ENCODE results near the gene LIPG. TPM values are rescaled to one million over a fixed set of nuclear protein-coding genes. Genes with fewer than 3 reads are reported as not detected.

Gene LIPG
- total and polyA plus RNA-seq, 2 of the 13 experiments (the other 11 are each of a cell fraction or from before 2014, with no cell fraction given) = 0.96 to 10.8 TPM

GRCh38 chr18:49561289-49562193, at the start of gene LIPG (continued):
- TF ChIP-seq NFAT5 (CRISPR knock-in tag; IDR thresholded peaks at IDR 0.05) = 0 out of 2 replicates have a peak, but pooled peaks have one; percentile 25
- no peak for TF ChIP-seq RNF219 (CRISPR knock-in tag; IDR thresholded peaks at IDR 0.05)
- no peak; the same call in 1 of the 2 replicates for TF ChIP-seq ZBTB42 (CRISPR knock-in tag; IDR thresholded peaks at IDR 0.05)
- TF ChIP-seq ZNF720 (CRISPR knock-in tag; IDR thresholded peaks at IDR 0.05) = no peak
- TF ChIP-seq JUND (CRISPR knock-in tag; IDR thresholded peaks at IDR 0.05) = peak; percentile 26; the same call in 1 of the 2 replicates
- TF ChIP-seq ARID5B (CRISPR knock-in tag; IDR thresholded peaks at IDR 0.05) = no peak
- TF ChIP-seq CBX5 (CRISPR knock-in tag; IDR thresholded peaks at IDR 0.05; ENCODE audit: borderline replicate concordance) = no peak
- no peak for TF ChIP-seq NFIB (CRISPR knock-in tag; IDR thresholded peaks at IDR 0.05; ENCODE audit: borderline replicate concordance)
- TF ChIP-seq ZFX (CRISPR knock-in tag; IDR thresholded peaks at IDR 0.05; ENCODE audit: low read depth) = peak; percentile 31
- TF ChIP-seq ZUFSP (CRISPR knock-in tag; IDR thresholded peaks at IDR 0.05; ENCODE audit: borderline replicate concordance) = no peak
- TF ChIP-seq SKIL (CRISPR knock-in tag; IDR thresholded peaks at IDR 0.05; ENCODE audit: borderline replicate concordance) = no peak
